Ishikawa (cell line): ENCODE results near the gene MYL2.

Source experiments
- CEBPB ChIP-seq: IDR thresholded peaks from 2 replicates; pipeline ENCODE4 v1.6.1; 2012
- YY1 ChIP-seq: IDR thresholded peaks from 2 replicates; pipeline ENCODE4 v1.6.1; 2012; ENCODE audit warnings: low read depth

- TF ChIP-seq YY1 (no peak), CEBPB (no peak)
Measured at GRCh38 chr12:110966081-110966760, 45.8 kb upstream of the MYL2 start.
